ENCODE data around the gene HDGFL3. TPM values are rescaled to one million over a fixed set of nuclear protein-coding genes. Genes with fewer than 3 reads are reported as not detected.
A peak's percentile ranks its signal among the peaks of the same experiment; 100 is the strongest.

Gene HDGFL3
- total RNA-seq, 4 donors from 2014 or later, result 4.0 to 23.1 (median 14.2) TPM

DNA sequence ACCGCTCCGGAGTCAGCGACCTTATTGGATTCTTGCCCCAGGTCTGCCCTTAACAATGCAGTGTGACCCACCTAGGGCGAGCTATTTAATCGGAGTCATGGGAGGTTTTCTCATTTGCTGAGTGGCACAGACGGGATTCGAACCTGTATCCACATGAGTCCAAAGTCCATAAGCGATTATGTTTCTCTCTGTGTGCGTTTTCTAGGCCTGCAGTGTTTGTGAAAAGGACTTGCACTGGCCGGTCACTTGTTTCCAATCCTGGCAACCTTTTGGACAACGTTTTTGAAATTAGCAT lies 691 bp upstream of the HDGFL3 start:
- Histone ChIP-seq H3K36me3 (no peaks in the 10 kb centered on the region), H3K4me3 (peak overlapping the region; percentile 56 to 81 (median 70)), H3K4me1 (peaks cover 0 to 7% (median 0%) of the 10 kb centered on the region in 4 donors), H3K27ac (peak overlapping the region in 3 of 4 donors; percentile 17 to 87 (median 85)), H3K9me3 (no peaks in the 10 kb centered on the region), H3K27me3 (peaks cover 0 to 5% of the 10 kb centered on the region in 2 donors)
- no peak for DNase-seq
- TF ChIP-seq POLR2A (IDR thresholded peaks at IDR 0.05), result no peak
- TF ChIP-seq, protein P1, sequence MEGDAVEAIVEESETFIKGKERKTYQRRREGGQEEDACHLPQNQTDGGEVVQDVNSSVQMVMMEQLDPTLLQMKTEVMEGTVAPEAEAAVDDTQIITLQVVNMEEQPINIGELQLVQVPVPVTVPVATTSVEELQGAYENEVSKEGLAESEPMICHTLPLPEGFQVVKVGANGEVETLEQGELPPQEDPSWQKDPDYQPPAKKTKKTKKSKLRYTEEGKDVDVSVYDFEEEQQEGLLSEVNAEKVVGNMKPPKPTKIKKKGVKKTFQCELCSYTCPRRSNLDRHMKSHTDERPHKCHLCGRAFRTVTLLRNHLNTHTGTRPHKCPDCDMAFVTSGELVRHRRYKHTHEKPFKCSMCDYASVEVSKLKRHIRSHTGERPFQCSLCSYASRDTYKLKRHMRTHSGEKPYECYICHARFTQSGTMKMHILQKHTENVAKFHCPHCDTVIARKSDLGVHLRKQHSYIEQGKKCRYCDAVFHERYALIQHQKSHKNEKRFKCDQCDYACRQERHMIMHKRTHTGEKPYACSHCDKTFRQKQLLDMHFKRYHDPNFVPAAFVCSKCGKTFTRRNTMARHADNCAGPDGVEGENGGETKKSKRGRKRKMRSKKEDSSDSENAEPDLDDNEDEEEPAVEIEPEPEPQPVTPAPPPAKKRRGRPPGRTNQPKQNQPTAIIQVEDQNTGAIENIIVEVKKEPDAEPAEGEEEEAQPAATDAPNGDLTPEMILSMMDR (IDR thresholded peaks at IDR 0.05), result no peak

GRCh38 chr15:83207009-83207659 lies 489 bp downstream of the HDGFL3 start:
- peak overlapping the region; percentile 56 to 81 (median 70) for H3K4me3 ChIP-seq
- peaks cover 0 to 5% of the 10 kb centered on the region in 2 donors for H3K27me3 ChIP-seq
- no peaks in the 10 kb centered on the region for H3K36me3 ChIP-seq
- TF ChIP-seq, protein P1 (IDR thresholded peaks at IDR 0.05), result no peak
- TF ChIP-seq POLR2A (IDR thresholded peaks at IDR 0.05), result no peak
- H3K4me1 ChIP-seq, result peaks cover 0 to 7% (median 0%) of the 10 kb centered on the region in 4 donors
- no peaks in the 10 kb centered on the region for H3K9me3 ChIP-seq
- peak overlapping the region; percentile 67 to 87 (median 80) for H3K27ac ChIP-seq
- peak in 1 of 3 donors; percentile 48 for DNase-seq

GRCh38 chr15:83206526-83207008 lies 1.1 kb downstream of the HDGFL3 start:
- Histone ChIP-seq H3K4me1 (peaks cover 0 to 7% (median 0%) of the 10 kb centered on the region in 4 donors), H3K27me3 (peaks cover 0 to 5% of the 10 kb centered on the region in 2 donors)
- peak in 1 of 3 donors; percentile 51 for DNase-seq

DNA sequence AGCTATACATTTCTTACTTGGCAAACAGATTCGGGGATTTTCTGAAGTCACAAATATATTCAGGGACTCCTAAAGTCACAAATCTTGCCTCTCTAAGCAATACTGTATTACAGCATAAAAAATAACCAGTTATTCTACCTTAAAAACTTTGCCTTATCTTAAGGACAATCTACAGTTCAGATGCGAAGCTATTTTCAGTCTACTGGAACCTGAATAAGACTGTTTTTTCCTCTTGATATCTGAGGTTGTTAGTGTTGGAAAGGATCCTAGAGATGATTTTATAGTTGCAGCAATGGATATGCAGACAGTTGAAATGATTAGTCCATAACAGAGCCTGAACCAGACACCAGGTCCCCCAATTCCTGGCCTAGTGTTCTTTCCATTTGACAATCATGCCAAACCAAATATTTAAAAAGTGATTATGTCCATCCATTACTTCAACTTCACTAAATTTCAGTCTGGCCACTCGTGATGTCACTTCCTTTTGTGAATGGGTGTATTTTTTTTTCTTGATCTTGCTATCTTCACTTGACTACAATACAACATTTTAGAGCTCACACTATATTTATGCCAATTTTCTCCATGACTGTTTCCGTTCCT lies 1.8 kb downstream of the HDGFL3 start:
- no peak overlapping the region for H3K27ac ChIP-seq
- no peaks in the 10 kb centered on the region for H3K36me3 ChIP-seq
- peaks cover 0 to 5% of the 10 kb centered on the region in 2 donors for H3K27me3 ChIP-seq
- DNase-seq, result no peak
- H3K4me1 ChIP-seq, result peaks cover 0 to 7% (median 0%) of the 10 kb centered on the region in 4 donors
- H3K4me3 ChIP-seq, result no peak overlapping the region
- no peaks in the 10 kb centered on the region for H3K9me3 ChIP-seq
- TF ChIP-seq, protein P1 (IDR thresholded peaks at IDR 0.05), result no peak
- no peak for TF ChIP-seq POLR2A (IDR thresholded peaks at IDR 0.05)

More at GRCh38 chr15:83206526-83207008, 1.1 kb downstream of the HDGFL3 start:
- Histone ChIP-seq H3K9me3 (no peaks in the 10 kb centered on the region), H3K4me3 (peak overlapping the region; percentile 56 to 81 (median 70)), H3K27ac (peak overlapping the region; percentile 67 to 87 (median 80)), H3K36me3 (no peaks in the 10 kb centered on the region)
- TF ChIP-seq POLR2A (IDR thresholded peaks at IDR 0.05), result no peak
- TF ChIP-seq, protein P1 (IDR thresholded peaks at IDR 0.05), result no peak

DNA sequence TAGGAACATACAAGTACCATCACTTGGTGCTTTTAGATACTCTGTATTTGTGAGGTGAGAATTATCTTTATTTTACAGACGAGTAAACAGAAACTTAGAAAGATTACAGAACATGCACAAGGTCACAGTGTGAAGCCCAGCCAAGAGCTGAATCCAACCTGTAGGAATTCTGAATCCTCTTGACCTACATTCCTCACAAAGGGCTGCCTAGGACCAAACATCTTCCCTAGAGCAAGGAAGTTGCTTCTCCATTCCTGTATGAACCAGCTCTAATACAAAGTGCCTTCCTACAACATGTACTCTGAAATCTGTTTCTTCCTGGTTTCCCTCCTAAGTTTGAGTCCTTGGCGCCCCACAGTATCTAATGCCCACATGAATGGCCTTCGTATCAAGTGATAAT lies 2.9 kb downstream of the HDGFL3 start:
- H3K27ac ChIP-seq, result no peak overlapping the region
- peaks cover 0 to 5% of the 10 kb centered on the region in 2 donors for H3K27me3 ChIP-seq
- H3K36me3 ChIP-seq, result no peaks in the 10 kb centered on the region
- H3K9me3 ChIP-seq, result no peaks in the 10 kb centered on the region
- DNase-seq, result no peak
- peaks cover 0 to 7% (median 0%) of the 10 kb centered on the region in 4 donors for H3K4me1 ChIP-seq
- H3K4me3 ChIP-seq, result no peak overlapping the region
- no peak for TF ChIP-seq POLR2A (IDR thresholded peaks at IDR 0.05)
- TF ChIP-seq, protein P1 (IDR thresholded peaks at IDR 0.05), result no peak
